ENCODE data around the gene ZNF563.

Gene ZNF563

GRCh38 chr19:12294249-12295158 is 38.9 kb downstream of the ZNF563 start, which contains the start of gene ZNF44:
TSS of gene ZNF44 (minus strand) at chr19:12294883. CDS start at chr19:12294694, 189 bp downstream.
- H3K9me3 ChIP-seq (ENCODE audit: insufficient read depth, low read depth, low read length) = no peaks in the 10 kb centered on the region
- peak within 1 kb of the TSS; percentile 94 for H3K9ac ChIP-seq (ENCODE audit: low read depth, low read length, poor library complexity, severe bottlenecking)
- H3K4me1 ChIP-seq (ENCODE audit: insufficient read depth, low read length, poor library complexity, severe bottlenecking) = peaks cover 31% of the 10 kb centered on the region
- peaks cover 47% of the 10 kb centered on the region for H3K79me2 ChIP-seq (ENCODE audit: insufficient read depth, low read length)
- H3K9me2 ChIP-seq (replicated peaks; ENCODE audit: low read depth, low read length) = no peaks in the 10 kb centered on the region
- H2AFZ ChIP-seq (ENCODE audit: low read length) = peak within 1 kb of the TSS; percentile 75
- no peak for TF ChIP-seq CTCF (conservative IDR thresholded peaks at IDR 0.05; ENCODE audit: low read length)
- no peak for TF ChIP-seq EZH2phosphoT487 (IDR thresholded peaks at IDR 0.05; ENCODE audit: borderline replicate concordance)
- peaks cover 35% of the 10 kb centered on the region for H4K20me1 ChIP-seq (ENCODE audit: insufficient read depth, low read length, poor library complexity, severe bottlenecking)
- H3K4me2 ChIP-seq (ENCODE audit: low read depth, low read length, poor library complexity, severe bottlenecking) = peak within 1 kb of the TSS; percentile 95
- peaks cover 5% of the 10 kb centered on the region for H3K27me3 ChIP-seq (ENCODE audit: insufficient read depth, low read length, poor library complexity, severe bottlenecking)
- H3F3A ChIP-seq (ENCODE audit: low read depth) = peaks cover 3% of the 10 kb centered on the region
- peak within 1 kb of the TSS; percentile 91 for H3K4me3 ChIP-seq (ENCODE audit: low read length, poor library complexity, severe bottlenecking)
- H3K36me3 ChIP-seq (ENCODE audit: insufficient read depth, low read length) = no peaks in the 10 kb centered on the region

GRCh38 chr19:12293777-12294248 is 39.6 kb downstream of the ZNF563 start:
- peak overlapping the region; percentile 91 for H3K4me3 ChIP-seq (ENCODE audit: low read length, poor library complexity, severe bottlenecking)
- peaks cover 40% of the 10 kb centered on the region for H4K20me1 ChIP-seq (ENCODE audit: insufficient read depth, low read length, poor library complexity, severe bottlenecking)
- H3K79me2 ChIP-seq (ENCODE audit: insufficient read depth, low read length) = peaks cover 54% of the 10 kb centered on the region
- no peaks in the 10 kb centered on the region for H3K9me3 ChIP-seq (ENCODE audit: insufficient read depth, low read depth, low read length)
- peak overlapping the region; percentile 95 for H3K4me2 ChIP-seq (ENCODE audit: low read depth, low read length, poor library complexity, severe bottlenecking)
- TF ChIP-seq CTCF (conservative IDR thresholded peaks at IDR 0.05; ENCODE audit: low read length) = no peak
- TF ChIP-seq EZH2phosphoT487 (IDR thresholded peaks at IDR 0.05; ENCODE audit: borderline replicate concordance) = no peak
- H3K9me2 ChIP-seq (replicated peaks; ENCODE audit: low read depth, low read length) = no peaks in the 10 kb centered on the region
- H3K36me3 ChIP-seq (ENCODE audit: insufficient read depth, low read length) = no peaks in the 10 kb centered on the region
- H2AFZ ChIP-seq (ENCODE audit: low read length) = peak overlapping the region; percentile 38
- H3K27me3 ChIP-seq (ENCODE audit: insufficient read depth, low read length, poor library complexity, severe bottlenecking) = peaks cover 5% of the 10 kb centered on the region
- H3K4me1 ChIP-seq (ENCODE audit: insufficient read depth, low read length, poor library complexity, severe bottlenecking) = peaks cover 34% of the 10 kb centered on the region
- H3K9ac ChIP-seq (ENCODE audit: low read depth, low read length, poor library complexity, severe bottlenecking) = peak overlapping the region; percentile 94
- H3F3A ChIP-seq (ENCODE audit: low read depth) = peaks cover 3% of the 10 kb centered on the region

- Histone ChIP-seq H3K27me3 (ENCODE audit: insufficient read depth, low read length, poor library complexity, severe bottlenecking) (peaks cover 5% of the 10 kb centered on the region), H3K9ac (ENCODE audit: low read depth, low read length, poor library complexity, severe bottlenecking) (no peak overlapping the region), H3K4me1 (ENCODE audit: insufficient read depth, low read length, poor library complexity, severe bottlenecking) (peaks cover 34% of the 10 kb centered on the region), H3K79me2 (ENCODE audit: insufficient read depth, low read length) (peaks cover 93% of the 10 kb centered on the region), H3K4me2 (ENCODE audit: low read depth, low read length, poor library complexity, severe bottlenecking) (peak overlapping the region; percentile 55), H3K9me3 (ENCODE audit: insufficient read depth, low read depth, low read length) (no peaks in the 10 kb centered on the region), H3K36me3 (ENCODE audit: insufficient read depth, low read length) (no peaks in the 10 kb centered on the region), H2AFZ (ENCODE audit: low read length) (no peak overlapping the region), H3K4me3 (ENCODE audit: low read length, poor library complexity, severe bottlenecking) (peak overlapping the region; percentile 32), H3F3A (ENCODE audit: low read depth) (peaks cover 3% of the 10 kb centered on the region), H3K9me2 (replicated peaks; ENCODE audit: low read depth, low read length) (no peaks in the 10 kb centered on the region), H4K20me1 (ENCODE audit: insufficient read depth, low read length, poor library complexity, severe bottlenecking) (peaks cover 59% of the 10 kb centered on the region)
- TF ChIP-seq CTCF (conservative IDR thresholded peaks at IDR 0.05; ENCODE audit: low read length) (no peak), EZH2phosphoT487 (IDR thresholded peaks at IDR 0.05; ENCODE audit: borderline replicate concordance) (no peak)
Measured at GRCh38 chr19:12289790-12290065, 43.7 kb downstream of the ZNF563 start.
